HG02840 (cell line): Measurements from ENCODE around the gene ERV3-1.
A peak's percentile ranks its signal among the peaks of the same experiment; 100 is the strongest.
"Not testable (repeated sequence)": the region's sequence is repeated elsewhere in the genome, so short reads cannot be mapped to it uniquely, and the experiment has no call there.

Source experiments
- ATAC-seq: cut with Tn5 transposase; IDR thresholded peaks from one replicate; pipeline ENCODE4 v1.9.1; 2021; ENCODE audit warnings: mild to moderate bottlenecking, moderate library complexity, moderate number of reproducible peaks; ENCODE audit not compliant: unreplicated experiment, low FRiP score

Gene ERV3-1, protein sequence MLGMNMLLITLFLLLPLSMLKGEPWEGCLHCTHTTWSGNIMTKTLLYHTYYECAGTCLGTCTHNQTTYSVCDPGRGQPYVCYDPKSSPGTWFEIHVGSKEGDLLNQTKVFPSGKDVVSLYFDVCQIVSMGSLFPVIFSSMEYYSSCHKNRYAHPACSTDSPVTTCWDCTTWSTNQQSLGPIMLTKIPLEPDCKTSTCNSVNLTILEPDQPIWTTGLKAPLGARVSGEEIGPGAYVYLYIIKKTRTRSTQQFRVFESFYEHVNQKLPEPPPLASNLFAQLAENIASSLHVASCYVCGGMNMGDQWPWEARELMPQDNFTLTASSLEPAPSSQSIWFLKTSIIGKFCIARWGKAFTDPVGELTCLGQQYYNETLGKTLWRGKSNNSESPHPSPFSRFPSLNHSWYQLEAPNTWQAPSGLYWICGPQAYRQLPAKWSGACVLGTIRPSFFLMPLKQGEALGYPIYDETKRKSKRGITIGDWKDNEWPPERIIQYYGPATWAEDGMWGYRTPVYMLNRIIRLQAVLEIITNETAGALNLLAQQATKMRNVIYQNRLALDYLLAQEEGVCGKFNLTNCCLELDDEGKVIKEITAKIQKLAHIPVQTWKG

DNA sequence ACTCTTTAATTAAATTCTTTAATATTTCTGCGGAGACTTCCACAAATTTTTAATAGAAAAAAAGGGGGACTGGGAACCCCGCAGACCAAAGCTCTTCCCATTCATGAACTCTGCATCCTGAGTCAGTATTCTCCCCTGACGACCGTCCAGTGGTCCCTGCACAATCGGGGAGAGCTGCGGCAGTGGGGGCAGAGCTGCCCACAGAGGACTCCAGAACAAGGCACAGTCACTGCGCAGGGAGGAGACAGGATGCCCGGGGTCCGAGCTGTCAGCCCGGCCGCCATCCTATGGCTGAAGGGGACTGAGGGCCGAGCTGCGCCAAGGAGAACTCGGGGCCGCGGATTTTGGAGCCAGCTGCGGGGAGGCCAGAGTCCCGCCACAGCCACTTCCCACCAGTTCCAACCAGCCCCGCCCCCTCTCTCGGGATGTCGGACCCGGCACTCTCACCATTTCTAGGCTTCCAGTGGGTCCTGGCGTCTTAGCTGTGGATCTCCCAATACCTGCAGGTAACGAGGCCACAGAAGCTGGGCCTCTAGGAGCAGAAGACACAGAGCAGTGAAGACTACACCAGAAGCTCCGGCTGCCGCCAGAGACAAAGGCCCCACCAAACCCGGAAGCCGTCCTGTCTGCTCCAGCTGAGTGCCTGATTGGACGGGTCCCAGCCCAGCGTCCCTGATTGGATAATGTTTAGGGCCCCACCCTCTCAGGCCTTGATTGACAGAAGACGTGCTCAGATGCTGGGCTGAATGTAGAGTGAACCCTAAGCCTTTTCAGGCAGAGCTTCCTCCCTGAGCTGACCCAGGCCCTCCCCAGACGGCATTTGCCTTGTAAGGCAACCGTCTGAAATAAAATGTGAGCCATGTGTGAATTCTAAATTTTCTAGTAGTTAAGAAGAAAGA, at the start of gene ERV3-1:
ERV3-1 (minus strand) TSS at position 594 of the 899 bp plus-strand sequence. CDS start 13,661 bp downstream, outside the sequence.
- peak; percentile 100 for ATAC-seq

DNA sequence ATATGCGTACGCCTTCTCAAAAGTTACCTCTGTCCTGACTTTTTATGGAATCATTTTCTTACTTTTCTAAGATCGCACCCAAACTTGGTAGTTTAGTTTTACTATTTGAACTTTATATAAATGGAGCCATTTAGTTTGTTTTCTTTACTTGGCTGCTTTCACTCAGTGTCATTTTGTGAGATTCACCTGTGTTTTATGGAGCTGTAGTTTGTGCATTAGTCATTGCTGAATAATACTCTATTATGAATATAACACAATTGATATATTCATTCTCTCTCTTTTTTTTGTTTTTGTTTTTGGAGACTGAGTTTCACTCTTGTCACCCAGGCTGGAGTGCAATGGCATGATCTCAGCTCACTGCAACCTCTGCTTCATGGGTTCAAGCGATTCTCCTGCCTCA, 49.3 kb upstream of the ERV3-1 start:
- not testable (repeated sequence) for ATAC-seq

DNA sequence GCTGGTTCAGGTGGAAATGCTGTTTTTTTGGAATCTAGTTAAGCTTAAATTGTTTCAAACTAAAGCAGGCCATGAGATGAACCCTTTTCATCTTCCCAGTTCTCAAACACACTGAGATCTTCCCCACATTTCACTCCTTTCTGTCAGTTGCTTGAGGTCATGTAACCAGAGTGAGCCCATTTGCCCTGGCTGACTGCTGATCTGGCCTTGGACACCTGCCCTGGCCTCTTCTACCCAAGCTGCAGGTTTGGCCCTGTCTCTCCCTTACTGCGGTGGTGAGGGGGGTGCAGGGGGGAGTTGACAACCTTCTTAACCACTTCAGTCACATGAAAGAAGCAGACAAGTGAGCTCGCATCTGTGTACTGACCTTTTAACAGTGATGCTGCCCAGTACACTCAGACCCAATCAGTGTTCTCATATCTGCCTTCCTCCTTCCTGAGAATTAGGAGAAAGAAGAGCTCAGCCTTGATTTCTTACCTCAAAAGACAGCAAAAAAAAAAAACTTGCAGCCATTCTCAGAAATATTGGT, 48.0 kb upstream of the ERV3-1 start:
- ATAC-seq = not testable (repeated sequence)

DNA sequence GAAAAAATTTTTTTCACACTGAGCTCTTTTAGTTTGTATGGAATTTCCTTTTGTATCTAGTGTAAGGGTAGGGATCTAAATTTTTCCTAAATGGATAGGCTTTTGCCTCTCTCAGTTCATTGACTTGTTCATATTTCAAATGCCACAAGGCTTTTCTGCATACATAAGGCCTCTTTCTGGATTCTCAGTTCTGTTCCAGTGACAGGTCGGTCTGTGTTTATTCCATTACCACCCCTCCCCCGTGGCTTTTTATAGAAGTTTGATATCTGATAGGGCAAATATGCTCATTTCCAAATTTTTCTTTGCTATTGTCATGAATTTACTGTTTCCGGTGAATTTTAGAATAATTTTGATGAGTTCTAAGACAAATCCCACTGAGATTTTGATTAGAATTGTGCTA, 45.2 kb upstream of the ERV3-1 start:
- ATAC-seq = not testable (repeated sequence)

DNA sequence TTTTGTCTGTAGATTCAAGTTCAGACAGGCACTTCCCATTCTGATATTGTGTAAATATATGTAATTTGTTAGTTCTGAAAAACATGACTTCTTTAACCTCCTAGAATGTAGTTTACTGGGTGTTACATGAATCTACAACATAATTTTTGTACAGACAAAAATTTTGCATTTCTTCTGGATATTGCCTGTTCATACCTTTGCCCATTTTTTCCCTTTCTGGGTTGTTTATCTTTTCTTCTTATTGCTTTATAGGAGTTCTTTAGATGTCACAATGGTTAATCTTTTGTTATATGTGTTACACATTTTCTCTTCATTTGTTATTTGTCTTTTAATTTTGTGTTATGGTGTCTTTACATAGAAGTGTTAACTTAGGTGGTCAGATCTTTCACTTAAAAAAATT, 44.7 kb upstream of the ERV3-1 start:
- ATAC-seq = not testable (repeated sequence)

DNA sequence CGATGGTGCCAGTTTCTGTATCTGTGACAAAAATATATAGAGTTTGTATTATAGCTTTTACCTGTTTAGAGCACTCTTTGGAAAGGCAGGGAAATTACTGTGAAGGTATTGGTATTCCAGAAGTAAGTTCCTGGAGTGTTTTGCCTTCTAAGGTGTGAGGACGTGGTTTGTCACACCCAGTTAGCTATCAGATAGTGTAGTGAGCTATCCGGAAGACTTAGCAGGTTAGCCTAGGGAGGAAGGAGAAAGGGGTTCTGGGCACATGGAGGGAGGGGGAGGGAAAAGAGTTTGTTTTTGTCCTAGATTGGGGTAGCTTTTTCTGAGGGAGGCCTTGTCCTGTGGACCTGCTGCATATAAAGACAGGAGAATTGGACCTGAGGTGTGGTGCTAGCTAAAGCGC, 39.8 kb upstream of the ERV3-1 start:
- ATAC-seq = not testable (repeated sequence)

DNA sequence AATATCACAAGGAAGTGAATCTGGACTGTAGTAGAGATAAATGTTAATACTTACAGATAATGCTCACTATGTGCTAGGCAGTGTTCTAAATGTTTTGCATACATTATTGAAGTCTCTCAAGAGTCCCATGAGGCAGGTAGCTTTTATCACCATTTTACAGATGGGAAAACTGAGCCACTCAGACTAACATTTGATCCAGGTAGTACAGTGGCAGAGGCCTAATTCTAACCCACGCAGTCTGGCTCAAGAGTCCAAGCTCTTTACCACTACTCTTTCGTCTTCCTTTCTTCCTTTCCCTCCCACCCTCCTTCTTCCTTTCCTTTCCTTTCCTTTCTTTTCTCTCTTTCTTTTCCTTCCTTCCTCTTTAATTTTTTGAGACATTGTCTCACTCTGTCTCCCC, 39.1 kb upstream of the ERV3-1 start:
- ATAC-seq = not testable (repeated sequence)

DNA sequence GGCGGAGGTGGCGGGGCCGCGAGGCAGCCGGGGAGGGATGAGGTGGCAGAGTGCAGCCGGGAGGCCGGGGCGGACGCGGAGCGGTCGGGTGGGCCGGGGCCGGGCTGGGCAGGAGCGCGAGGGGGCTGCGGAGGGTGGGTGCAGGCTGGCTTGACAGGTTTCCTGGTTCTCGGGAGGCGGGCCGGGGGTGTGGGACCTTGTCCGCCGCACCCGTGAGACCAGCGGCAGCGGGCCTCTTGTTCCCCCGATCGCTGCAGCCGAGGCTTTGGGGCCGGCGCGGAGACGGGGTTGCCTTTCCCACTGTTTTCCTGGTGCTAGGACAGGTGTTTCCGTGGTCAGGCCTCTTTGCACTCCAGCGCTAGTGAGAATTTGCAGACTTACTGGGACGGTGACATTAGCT, 32.3 kb upstream of the ERV3-1 start:
- ATAC-seq = peak; percentile 16

DNA sequence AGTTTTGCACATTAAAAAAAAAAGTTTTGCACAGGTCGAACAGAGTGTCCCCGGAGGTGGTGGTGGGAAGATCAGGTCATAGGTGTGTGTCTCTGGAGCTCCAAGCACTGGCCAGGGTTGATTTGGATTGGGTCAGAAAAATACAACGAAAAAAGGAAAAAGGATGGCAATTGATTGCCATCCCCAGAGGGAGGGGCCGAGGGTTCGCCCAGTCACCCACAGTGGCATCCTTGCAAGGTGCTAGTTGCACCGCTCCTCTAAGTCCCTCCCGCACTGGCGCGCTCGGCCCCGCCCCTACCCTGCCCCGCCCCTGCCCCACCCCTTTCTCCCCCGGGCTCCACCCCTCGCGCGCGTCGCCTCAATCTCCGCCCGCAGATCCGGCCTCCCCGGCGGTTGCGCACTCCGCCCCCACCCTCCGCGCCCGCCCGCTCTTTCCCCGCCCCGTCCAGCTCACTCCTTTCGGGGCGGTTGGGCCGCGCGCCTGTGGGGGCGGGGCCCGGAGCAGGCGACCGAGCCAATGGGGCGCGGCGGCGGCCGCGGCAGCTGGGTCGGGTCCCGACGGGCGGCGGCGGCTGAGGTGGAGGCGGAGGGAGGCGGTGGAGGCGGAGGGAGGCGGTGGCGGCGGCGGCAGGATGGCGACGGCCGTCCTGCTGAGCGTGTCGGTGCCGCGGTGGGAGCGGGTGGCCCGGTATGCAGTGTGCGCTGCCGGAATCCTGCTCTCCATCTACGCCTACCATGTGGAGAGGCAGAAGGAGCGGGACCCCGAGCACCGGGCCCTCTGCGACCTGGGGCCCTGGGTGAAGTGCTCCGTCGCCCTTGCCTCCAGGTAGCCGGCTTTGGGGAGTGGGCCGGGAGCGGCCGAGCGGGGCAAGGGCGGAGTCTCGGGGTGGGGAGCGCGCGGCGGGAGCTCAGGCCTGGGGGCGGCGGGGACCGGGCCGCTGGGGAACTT, 31.5 kb upstream of the ERV3-1 start:
- peak; percentile 85 for ATAC-seq

DNA sequence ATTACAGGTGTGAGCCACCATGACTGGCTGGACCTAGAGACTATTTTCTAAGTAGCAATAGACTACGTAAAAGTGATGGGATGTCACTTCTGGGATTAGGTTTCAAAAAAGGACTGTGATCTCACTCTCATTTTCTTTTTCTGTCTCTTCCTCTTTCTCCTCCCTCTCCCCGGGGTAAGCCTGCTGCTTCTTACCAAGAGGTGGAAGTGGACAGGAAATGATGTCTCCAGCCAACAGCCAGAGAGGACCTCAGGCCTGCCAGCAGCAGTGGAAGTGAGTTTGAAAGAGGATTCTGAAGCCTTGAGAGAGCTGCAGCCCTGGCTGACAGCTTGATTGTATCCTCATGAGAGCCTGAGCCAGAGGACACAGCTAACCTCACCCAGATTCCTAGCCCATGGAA, 30.0 kb upstream of the ERV3-1 start:
- ATAC-seq = not testable (repeated sequence)

DNA sequence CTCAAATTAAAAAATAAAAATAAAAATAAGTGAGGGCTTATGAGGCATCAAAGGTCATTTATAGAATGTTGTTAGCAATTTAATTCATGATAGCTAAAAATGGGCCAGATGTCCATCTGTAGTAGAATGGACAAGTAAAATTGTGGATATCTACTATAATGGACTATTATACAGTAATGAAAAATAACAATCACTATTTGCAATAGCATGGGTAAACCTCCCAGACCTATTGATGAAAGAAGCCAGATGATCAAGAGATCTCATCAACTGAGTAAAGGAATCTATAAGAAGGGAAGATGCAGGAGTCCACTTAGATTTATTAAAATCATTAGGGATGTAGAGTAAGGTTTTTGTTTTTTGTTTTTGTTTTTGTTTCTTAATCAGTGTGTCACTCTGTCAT, 29.0 kb upstream of the ERV3-1 start:
- ATAC-seq = not testable (repeated sequence)

DNA sequence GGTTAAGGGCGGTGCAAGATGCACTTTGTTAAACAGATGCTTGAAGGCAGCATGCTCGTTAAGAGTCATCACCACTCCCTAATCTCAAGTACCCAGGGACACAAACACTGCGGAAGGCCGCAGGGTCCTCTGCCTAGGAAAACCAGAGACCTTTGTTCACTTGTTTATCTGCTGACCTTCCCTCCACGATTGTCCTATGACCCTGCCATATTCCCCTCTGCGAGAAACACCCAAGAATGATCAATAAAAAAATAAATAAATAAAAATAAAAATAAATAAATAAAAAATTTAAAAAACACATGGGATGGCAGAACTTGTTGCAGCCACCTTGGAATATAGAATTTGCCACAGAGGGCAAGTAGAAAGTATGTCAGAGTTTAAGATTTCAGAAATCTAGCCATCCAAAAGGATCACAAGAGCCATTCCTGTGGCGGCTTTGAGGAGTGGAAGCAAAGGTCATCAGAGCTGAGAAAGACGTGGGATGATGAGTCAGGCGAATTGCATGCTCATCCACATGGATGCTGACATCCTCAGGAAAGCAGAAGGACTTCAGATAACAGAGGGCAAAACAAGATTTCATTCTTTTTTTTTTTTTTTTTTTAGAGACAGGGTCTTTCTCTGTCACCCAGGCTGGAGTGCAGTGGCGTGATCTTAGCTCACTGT, 27.8 kb upstream of the ERV3-1 start:
- ATAC-seq = not testable (repeated sequence)

DNA sequence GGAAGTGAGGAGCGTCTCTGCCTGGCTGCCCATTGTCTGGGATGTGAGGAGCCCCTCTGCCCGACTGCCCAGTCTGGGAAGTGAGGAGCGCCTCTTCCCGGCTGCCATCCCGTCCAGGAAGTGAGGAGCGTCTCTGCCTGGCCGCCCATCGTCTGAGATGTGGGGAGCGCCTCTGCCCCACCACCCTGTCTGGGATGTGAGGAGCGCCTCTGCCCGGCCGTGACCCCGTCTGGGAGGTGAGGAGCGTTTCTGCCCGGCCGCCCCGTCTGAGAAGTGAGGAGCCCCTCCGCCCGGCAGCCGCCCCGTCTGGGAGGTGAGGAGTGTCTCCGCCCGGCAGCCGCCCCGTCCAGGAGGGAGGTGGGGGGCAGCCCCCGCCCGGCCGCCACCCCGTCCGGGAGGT, 26.9 kb upstream of the ERV3-1 start:
- not testable (repeated sequence) for ATAC-seq

DNA sequence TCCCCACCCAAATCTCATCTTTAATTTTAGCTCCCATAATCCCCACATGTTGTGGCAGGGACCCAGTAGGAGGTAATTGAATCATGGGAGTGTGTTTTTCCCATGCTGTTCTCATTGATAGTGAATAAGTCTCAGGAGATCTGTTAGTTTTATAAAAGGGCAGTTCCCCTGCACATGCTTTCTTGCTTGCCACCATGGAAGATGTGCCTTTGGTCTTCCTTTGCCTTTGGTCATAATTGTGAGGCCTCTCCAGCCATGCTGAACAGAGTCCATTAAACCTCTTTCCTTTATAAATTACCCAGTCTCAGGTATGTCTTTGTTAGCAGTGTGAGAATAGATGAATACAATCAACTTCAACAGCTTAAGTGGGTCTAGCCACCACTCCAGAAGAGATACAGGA, 18.5 kb upstream of the ERV3-1 start:
- ATAC-seq = not testable (repeated sequence)

DNA sequence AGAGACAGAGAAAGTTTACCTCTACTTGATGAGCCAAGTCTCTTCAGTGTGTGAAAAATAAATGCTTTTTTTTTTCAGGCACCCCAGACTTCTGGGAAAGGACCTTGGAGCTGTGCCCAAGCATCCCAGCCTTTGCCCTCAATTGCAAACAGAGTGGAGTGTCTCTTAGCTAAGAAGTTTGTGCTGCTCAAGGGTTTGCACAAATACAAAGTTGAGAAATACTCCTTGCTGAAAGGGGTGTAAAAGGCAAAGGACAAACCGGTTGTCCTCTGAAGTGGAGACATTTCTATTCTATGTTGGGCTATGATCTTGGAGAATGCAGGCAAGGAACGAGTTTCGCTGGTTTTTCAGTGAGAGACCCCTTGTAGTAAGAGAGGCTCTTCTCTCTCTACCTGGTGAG, 14.5 kb upstream of the ERV3-1 start:
- ATAC-seq = not testable (repeated sequence)

DNA sequence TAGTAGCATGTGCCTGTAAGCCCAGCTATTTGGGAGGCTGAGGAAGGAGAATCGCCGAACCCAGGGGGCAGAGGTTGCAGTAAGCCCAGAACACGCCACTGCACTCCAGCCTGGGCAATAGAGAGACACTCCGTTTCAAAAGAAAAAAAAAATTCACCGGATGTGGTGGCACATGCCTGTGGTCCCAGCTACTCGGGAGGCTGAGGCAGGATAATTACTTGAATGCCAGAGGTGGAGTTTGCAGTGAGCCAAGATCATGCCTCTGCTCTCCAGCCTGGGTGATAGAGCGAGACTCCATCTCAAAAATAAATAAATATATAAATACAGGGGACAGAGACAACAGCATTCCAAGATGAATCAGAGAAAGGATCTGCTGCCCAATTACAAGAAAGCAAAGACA, 3.4 kb upstream of the ERV3-1 start:
- not testable (repeated sequence) for ATAC-seq

DNA sequence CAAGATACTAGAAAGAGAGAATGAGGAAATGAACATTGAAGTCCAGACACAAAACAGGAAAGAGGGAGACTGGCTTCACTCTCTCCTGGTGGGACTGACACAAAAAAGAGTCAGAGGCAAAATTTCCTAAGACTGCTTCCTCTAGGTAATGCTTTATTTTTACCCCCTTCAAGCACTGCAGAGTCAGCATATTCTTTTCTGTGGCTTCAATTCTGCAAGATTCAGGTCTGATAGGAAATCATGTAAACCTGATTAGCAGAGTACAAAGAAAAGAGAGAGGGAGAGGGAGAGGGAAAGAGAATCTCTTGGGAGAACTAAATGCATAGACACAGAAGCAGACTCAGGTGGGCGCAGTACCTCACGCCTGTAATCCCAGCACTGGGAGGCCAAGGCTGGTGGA, 2.9 kb upstream of the ERV3-1 start:
- not testable (repeated sequence) for ATAC-seq

DNA sequence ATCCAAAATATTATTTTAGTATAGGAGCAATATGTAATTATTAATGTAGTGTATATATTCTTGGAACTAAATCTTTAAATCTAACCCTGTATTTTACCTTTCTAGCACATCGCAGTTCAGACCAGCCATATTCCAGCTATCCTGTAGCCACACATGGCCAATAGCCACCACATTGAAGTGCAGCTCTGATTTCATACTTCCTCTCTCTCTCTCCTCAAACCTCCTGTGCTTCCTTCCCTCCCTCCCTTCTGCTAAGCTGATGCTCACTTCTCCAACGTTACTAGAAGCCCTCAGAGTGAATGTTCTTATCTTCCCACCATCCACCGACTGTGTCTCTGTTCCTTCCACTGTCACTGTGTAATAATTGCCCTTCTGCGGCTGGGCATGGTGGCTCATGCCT, 549 bp upstream of the ERV3-1 start:
- ATAC-seq = not testable (repeated sequence)

DNA sequence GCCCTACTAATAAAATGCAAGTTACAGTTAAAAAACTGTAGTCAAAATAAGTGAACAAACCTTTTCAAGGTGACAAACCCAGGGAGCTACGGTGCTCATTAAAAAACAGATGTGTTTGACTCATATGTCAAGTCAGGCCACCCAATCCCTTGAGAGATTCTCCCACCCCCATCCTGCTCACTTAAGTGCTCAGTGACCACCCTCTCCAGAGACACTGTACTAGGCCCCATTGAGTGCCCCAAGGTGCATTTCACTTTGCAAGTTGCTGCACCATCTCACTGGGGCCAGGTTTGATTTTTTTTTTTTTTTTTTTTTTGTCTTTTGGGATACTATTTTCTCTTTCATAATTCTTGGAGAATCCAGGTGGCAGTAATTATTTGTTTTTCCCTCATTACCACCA, 1.9 kb downstream of the ERV3-1 start:
- ATAC-seq = no peak
